ENCODE measurements around the gene ZNF416. TPM values are rescaled to one million over a fixed set of nuclear protein-coding genes. Genes with fewer than 3 reads are reported as not detected.
A peak's percentile ranks its signal among the peaks of the same experiment; 100 is the strongest.

The ZNF416 gene
- 2.5 and 3.1 TPM in 2 replicates for total RNA-seq (2014; rRNA removed; shearing (Covaris generic))

GRCh38 chr19:57578487-57579205, at the start of gene ZNF416:
ZNF416 (minus strand) TSS chr19:57578911; CDS start chr19:57578704, 207 bp downstream.
- peak; percentile 100 for DNase-seq (ENCODE audit: low spot score)

- DNase-seq (ENCODE audit: low spot score) = no peak
These were observed 44.4 kb upstream of the ZNF416 start for GRCh38 chr19:57623091-57623490.

GRCh38 chr19:57620673-57621348, 42.1 kb upstream of the ZNF416 start:
- DNase-seq (ENCODE audit: low spot score) = no peak

GRCh38 chr19:57615346-57615745, 36.6 kb upstream of the ZNF416 start:
- no peak for DNase-seq (ENCODE audit: low spot score)

- DNase-seq (ENCODE audit: low spot score) = no peak
These were observed 35.4 kb upstream of the ZNF416 start, which contains the start of gene ZNF134 for GRCh38 chr19:57613941-57614743. ZNF134 (plus strand) TSS chr19:57614242; CDS start chr19:57619469, 5,227 bp downstream.

GRCh38 chr19:57611113-57611512, 32.4 kb upstream of the ZNF416 start:
- no peak for DNase-seq (ENCODE audit: low spot score)

- no peak for DNase-seq (ENCODE audit: low spot score)
These were observed 28.2 kb upstream of the ZNF416 start for GRCh38 chr19:57606931-57607330.

GRCh38 chr19:57599761-57600383, 21.2 kb upstream of the ZNF416 start, which contains the start of gene ZNF530:
ZNF530 (plus strand) TSS chr19:57599885; CDS start chr19:57604346, 4,461 bp downstream.
- DNase-seq (ENCODE audit: low spot score) = peak; percentile 87

GRCh38 chr19:57599377-57599760, 20.7 kb upstream of the ZNF416 start:
- no peak for DNase-seq (ENCODE audit: low spot score)

GRCh38 chr19:57587529-57587928, 8.8 kb upstream of the ZNF416 start:
- DNase-seq (ENCODE audit: low spot score) = no peak

- DNase-seq (ENCODE audit: low spot score) = no peak
These were observed 5.1 kb upstream of the ZNF416 start, which contains the start of gene ZIK1 for GRCh38 chr19:57583521-57584416. ZIK1 (plus strand) TSS chr19:57584145; CDS start chr19:57584357, 212 bp downstream.

- DNase-seq (ENCODE audit: low spot score) = no peak
These were observed 4.4 kb upstream of the ZNF416 start for GRCh38 chr19:57583104-57583520.

GRCh38 chr19:57576661-57577060, 2.0 kb downstream of the ZNF416 start:
- no peak for DNase-seq (ENCODE audit: low spot score)

- DNase-seq (ENCODE audit: low spot score) = no peak
These were observed 6.2 kb downstream of the ZNF416 start for GRCh38 chr19:57572415-57572947.

- DNase-seq (ENCODE audit: low spot score) = no peak
These were observed 8.0 kb downstream of the ZNF416 start for GRCh38 chr19:57570707-57571106.

- DNase-seq (ENCODE audit: low spot score) = peak; percentile 45
These were observed 12.1 kb downstream of the ZNF416 start for GRCh38 chr19:57566396-57567265.

- no peak for DNase-seq (ENCODE audit: low spot score)
These were observed 15.2 kb downstream of the ZNF416 start for GRCh38 chr19:57563547-57563946.

GRCh38 chr19:57560049-57560491, 18.6 kb downstream of the ZNF416 start:
- no peak for DNase-seq (ENCODE audit: low spot score)

Measured in HT-29 (cell line).